Measurements from ENCODE around the gene THOC2.
"Not testable (repeated sequence)": the region's sequence is repeated elsewhere in the genome, so short reads cannot be mapped to it uniquely, and the experiment has no call there.

Gene THOC2

GRCh38 chrX:123732670-123733363 lies at the start of gene THOC2:
Gene THOC2 (minus strand): TSS chrX:123733052. CDS start chrX:123733022, 30 bp downstream.
- in situ Hi-C loops (cut with MboI; ENCODE audit: low sequenced_read_pairs): no loop called here

GRCh38 chrX:123781786-123782185 lies 48.9 kb upstream of the THOC2 start:
- in situ Hi-C loops (cut with MboI; ENCODE audit: low sequenced_read_pairs): not testable (repeated sequence)

GRCh38 chrX:123779908-123780396 lies 47.1 kb upstream of the THOC2 start:
- in situ Hi-C loops (cut with MboI; ENCODE audit: low sequenced_read_pairs): no loop called here

GRCh38 chrX:123773258-123773988 lies 40.6 kb upstream of the THOC2 start:
- in situ Hi-C loops (cut with MboI; ENCODE audit: low sequenced_read_pairs): no loop called here

- in situ Hi-C loops (cut with MboI; ENCODE audit: low sequenced_read_pairs): no loop called here
Observed at GRCh38 chrX:123771449-123772064, 38.7 kb upstream of the THOC2 start.

GRCh38 chrX:123764967-123765871 lies 32.4 kb upstream of the THOC2 start:
- in situ Hi-C loops (cut with MboI; ENCODE audit: low sequenced_read_pairs): no loop called here

- in situ Hi-C loops (cut with MboI; ENCODE audit: low sequenced_read_pairs): not testable (repeated sequence)
Observed at GRCh38 chrX:123759849-123760248, 27.0 kb upstream of the THOC2 start.

- in situ Hi-C loops (cut with MboI; ENCODE audit: low sequenced_read_pairs): not testable (repeated sequence)
Observed at GRCh38 chrX:123757794-123758193, 24.9 kb upstream of the THOC2 start.

- in situ Hi-C loops (cut with MboI; ENCODE audit: low sequenced_read_pairs): no loop called here
Observed at GRCh38 chrX:123756320-123756719, 23.5 kb upstream of the THOC2 start.

GRCh38 chrX:123755107-123755506 lies 22.3 kb upstream of the THOC2 start:
- in situ Hi-C loops (cut with MboI; ENCODE audit: low sequenced_read_pairs): no loop called here

GRCh38 chrX:123753656-123754350 lies 21.0 kb upstream of the THOC2 start:
- in situ Hi-C loops (cut with MboI; ENCODE audit: low sequenced_read_pairs): no loop called here

- in situ Hi-C loops (cut with MboI; ENCODE audit: low sequenced_read_pairs): no loop called here
Observed at GRCh38 chrX:123749643-123750042, 16.8 kb upstream of the THOC2 start.

- in situ Hi-C loops (cut with MboI; ENCODE audit: low sequenced_read_pairs): no loop called here
Observed at GRCh38 chrX:123745511-123745910, 12.7 kb upstream of the THOC2 start.

GRCh38 chrX:123743312-123743711 lies 10.5 kb upstream of the THOC2 start:
- in situ Hi-C loops (cut with MboI; ENCODE audit: low sequenced_read_pairs): no loop called here

GRCh38 chrX:123742440-123742839 lies 9.6 kb upstream of the THOC2 start:
- in situ Hi-C loops (cut with MboI; ENCODE audit: low sequenced_read_pairs): no loop called here

- in situ Hi-C loops (cut with MboI; ENCODE audit: low sequenced_read_pairs): no loop called here
Observed at GRCh38 chrX:123740536-123740935, 7.7 kb upstream of the THOC2 start.

- in situ Hi-C loops (cut with MboI; ENCODE audit: low sequenced_read_pairs): no loop called here
Observed at GRCh38 chrX:123740006-123740405, 7.2 kb upstream of the THOC2 start.

- in situ Hi-C loops (cut with MboI; ENCODE audit: low sequenced_read_pairs): no loop called here
Observed at GRCh38 chrX:123739474-123739873, 6.6 kb upstream of the THOC2 start.

- in situ Hi-C loops (cut with MboI; ENCODE audit: low sequenced_read_pairs): no loop called here
Observed at GRCh38 chrX:123738378-123738940, 5.6 kb upstream of the THOC2 start.
